ENCODE data around the gene CC2D1A. TPM values are rescaled to one million over a fixed set of nuclear protein-coding genes. Genes with fewer than 3 reads are reported as not detected.
"Not testable (repeated sequence)": the region's sequence is repeated elsewhere in the genome, so short reads cannot be mapped to it uniquely, and the experiment has no call there.

CC2D1A gene
- total RNA-seq, 4 donors from 2014 or later, result 113 to 294 (median 177) TPM

DNA sequence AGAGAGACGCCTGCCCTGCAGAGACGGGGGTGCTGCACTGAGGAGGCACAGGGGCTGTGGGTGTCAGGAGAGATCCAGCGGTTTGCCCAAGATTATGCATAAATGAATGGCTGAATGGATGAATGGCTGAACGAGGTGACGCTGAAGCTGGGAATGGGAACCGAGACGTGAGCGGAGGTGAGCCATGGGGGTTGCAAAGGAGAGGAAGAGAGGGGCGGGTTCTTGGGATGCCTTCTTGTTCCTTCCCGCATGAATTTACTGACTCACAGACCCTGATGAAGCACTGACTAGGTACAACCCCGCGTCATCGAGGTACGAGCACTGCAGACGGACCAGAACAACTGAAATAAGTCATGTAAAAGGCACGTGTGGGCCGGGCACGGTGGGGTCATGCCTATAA is 63.0 kb downstream of the CC2D1A start:
- TF ChIP-seq EP300 (IDR thresholded peaks at IDR 0.05; ENCODE audit: low read depth), result no peak
- no peak for TF ChIP-seq POLR2AphosphoS5 (IDR thresholded peaks at IDR 0.05)
- TF ChIP-seq POLR2A (IDR thresholded peaks at IDR 0.05), result no peak
- TF ChIP-seq, protein P1, sequence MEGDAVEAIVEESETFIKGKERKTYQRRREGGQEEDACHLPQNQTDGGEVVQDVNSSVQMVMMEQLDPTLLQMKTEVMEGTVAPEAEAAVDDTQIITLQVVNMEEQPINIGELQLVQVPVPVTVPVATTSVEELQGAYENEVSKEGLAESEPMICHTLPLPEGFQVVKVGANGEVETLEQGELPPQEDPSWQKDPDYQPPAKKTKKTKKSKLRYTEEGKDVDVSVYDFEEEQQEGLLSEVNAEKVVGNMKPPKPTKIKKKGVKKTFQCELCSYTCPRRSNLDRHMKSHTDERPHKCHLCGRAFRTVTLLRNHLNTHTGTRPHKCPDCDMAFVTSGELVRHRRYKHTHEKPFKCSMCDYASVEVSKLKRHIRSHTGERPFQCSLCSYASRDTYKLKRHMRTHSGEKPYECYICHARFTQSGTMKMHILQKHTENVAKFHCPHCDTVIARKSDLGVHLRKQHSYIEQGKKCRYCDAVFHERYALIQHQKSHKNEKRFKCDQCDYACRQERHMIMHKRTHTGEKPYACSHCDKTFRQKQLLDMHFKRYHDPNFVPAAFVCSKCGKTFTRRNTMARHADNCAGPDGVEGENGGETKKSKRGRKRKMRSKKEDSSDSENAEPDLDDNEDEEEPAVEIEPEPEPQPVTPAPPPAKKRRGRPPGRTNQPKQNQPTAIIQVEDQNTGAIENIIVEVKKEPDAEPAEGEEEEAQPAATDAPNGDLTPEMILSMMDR (IDR thresholded peaks at IDR 0.05), result no peak
- intact Hi-C loops (cut with DNase I; ENCODE audit: low total_unique reads), result no loop called here
- H3K9me3 ChIP-seq, result no peaks in the 10 kb centered on the region
- no peak for DNase-seq
- in situ Hi-C loops (cut with MboI; ENCODE audit: low pct_ligation_motif_present in 1 of 4, low pct_unique_long_range_greater_than_20kb in 1 of 4, low sequenced_read_pairs in 3 of 4), result no loop called here
- H3K27me3 ChIP-seq, result no peaks in the 10 kb centered on the region
- H3K27ac ChIP-seq, result no peak overlapping the region
- 93 to 100% methylated on average over 7 to 18 of the region's 18 CpGs for WGBS, 2 donors (ENCODE audit: low coverage in 1 of 2)
- H3K4me3 ChIP-seq, result no peak overlapping the region
- no peaks in the 10 kb centered on the region for H3K4me1 ChIP-seq
- peaks cover 0 to 15% (median 5%) of the 10 kb centered on the region in 4 donors for H3K36me3 ChIP-seq

DNA sequence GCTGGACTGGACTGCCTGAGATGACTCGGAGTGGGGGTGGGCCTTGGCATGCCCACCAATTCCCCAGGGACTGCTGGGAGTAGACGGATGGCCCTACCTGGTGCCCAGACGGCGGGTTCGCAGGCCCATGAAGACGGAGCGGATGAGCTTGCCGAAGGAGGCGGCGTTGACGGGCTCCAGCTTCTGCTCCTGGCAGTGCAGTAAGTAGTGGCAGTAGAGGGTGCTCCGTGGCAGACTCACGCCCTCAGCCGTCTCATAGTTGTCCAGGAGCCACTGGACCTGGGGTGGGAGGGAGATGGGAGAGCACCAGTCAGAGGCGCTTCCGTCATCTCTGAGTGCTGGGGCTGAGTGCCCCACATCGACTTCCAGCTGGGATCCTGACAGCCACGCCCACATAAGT is 63.9 kb downstream of the CC2D1A start:
- no peak overlapping the region for H3K4me3 ChIP-seq
- H3K9me3 ChIP-seq, result no peaks in the 10 kb centered on the region
- no peak for TF ChIP-seq EP300 (IDR thresholded peaks at IDR 0.05; ENCODE audit: low read depth)
- no peak for TF ChIP-seq POLR2A (IDR thresholded peaks at IDR 0.05)
- TF ChIP-seq, protein P1 (IDR thresholded peaks at IDR 0.05), result no peak
- TF ChIP-seq POLR2AphosphoS5 (IDR thresholded peaks at IDR 0.05), result no peak
- in situ Hi-C loops (cut with MboI; ENCODE audit: low pct_ligation_motif_present in 1 of 4, low pct_unique_long_range_greater_than_20kb in 1 of 4, low sequenced_read_pairs in 3 of 4) (no loop called here), intact Hi-C loops (cut with DNase I; ENCODE audit: low total_unique reads) (no loop called here)
- no peak overlapping the region for H3K27ac ChIP-seq
- no peak for DNase-seq
- peaks cover 0 to 15% (median 5%) of the 10 kb centered on the region in 4 donors for H3K36me3 ChIP-seq
- no peaks in the 10 kb centered on the region for H3K27me3 ChIP-seq
- H3K4me1 ChIP-seq, result no peaks in the 10 kb centered on the region
- 94% methylated on average over 18 of the region's 18 CpGs; no CpG with 5 or more reads in 1 of the 2 donors for WGBS, 2 donors (ENCODE audit: low coverage in 1 of 2)

DNA sequence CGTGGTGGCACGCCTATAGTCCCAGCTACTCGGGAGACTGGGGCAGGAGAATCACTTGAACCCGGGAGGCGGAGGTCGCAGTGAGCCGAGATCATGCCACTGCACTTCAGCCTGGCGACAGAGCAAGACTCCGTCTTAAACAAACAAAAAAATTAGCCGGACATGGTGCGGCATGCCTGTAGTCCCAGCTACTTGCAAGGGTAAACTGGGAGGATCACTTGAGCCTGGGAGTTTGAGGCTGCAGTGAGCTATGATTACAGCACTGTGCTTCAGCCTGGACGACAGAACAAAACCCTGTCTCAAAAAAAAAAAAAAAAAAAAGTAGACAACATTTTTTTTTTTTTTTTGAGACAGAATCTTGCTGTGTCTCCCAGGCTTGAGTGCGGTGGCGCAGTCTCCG is 65.9 kb downstream of the CC2D1A start:
- WGBS, 2 donors (ENCODE audit: low coverage in 1 of 2), result 88 to 93% methylated on average over 3 to 15 of the region's 15 CpGs
- in situ Hi-C loops (cut with MboI; ENCODE audit: low pct_ligation_motif_present in 1 of 4, low pct_unique_long_range_greater_than_20kb in 1 of 4, low sequenced_read_pairs in 3 of 4); intact Hi-C loops (cut with DNase I; ENCODE audit: low total_unique reads); H3K9me3 ChIP-seq; H3K4me1 ChIP-seq; H3K27ac ChIP-seq; DNase-seq; H3K4me3 ChIP-seq; H3K27me3 ChIP-seq: not testable (repeated sequence)
- peaks cover 0 to 15% (median 3%) of the 10 kb centered on the region in 4 donors for H3K36me3 ChIP-seq

DNA sequence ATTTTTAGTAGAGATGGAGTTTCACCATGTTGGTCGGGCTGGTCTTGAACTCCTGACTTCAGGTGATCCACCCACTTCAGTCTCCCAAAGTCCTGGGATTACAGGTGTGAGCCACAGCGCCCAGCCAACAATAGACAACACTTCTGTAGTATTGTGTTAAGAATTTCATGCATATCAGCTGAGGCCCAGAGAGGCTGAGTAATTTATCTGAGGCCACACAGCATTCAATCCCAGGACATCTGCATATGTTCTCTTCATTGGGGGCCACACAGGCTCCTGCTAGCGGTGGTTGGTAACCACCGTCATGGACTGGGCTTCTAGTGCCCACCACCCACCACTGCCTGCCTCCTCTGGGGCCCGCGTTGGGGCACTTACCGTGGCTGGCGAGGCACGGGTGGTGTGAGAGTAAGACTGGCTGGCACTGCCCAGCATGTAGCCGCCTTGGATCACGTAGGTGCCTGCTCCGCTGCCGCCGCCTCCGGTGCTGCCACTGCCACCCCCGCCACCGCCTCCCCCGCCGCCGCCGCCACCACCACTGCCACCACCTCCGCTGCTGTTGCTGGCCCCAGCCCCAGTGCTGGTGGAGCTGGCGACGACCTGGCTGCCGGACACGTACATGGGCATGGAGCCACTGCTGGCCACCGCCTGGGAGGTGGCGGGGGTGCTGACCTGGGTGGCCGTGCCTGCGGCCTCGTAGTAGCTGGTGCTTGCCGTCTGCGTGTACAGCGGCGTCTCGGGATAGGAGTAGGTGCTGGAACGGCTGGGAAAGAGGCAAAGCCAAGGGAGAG is 66.6 kb downstream of the CC2D1A start:
- Histone ChIP-seq H3K36me3 (peaks cover 0 to 15% (median 0%) of the 10 kb centered on the region in 4 donors), H3K27ac (no peak overlapping the region), H3K4me3 (no peak overlapping the region), H3K9me3 (no peaks in the 10 kb centered on the region), H3K27me3 (no peaks in the 10 kb centered on the region), H3K4me1 (no peaks in the 10 kb centered on the region)
- in situ Hi-C loops (cut with MboI; ENCODE audit: low pct_ligation_motif_present in 1 of 4, low pct_unique_long_range_greater_than_20kb in 1 of 4, low sequenced_read_pairs in 3 of 4), result no loop called here
- WGBS, 2 donors (ENCODE audit: low coverage in 1 of 2), result 91% methylated on average over 24 of the region's 37 CpGs; no CpG with 5 or more reads in 1 of the 2 donors
- no peak for TF ChIP-seq EP300 (IDR thresholded peaks at IDR 0.05; ENCODE audit: low read depth)
- TF ChIP-seq, protein P1 (IDR thresholded peaks at IDR 0.05), result no peak
- intact Hi-C loops (cut with DNase I; ENCODE audit: low total_unique reads), result no loop called here
- no peak for DNase-seq

DNA sequence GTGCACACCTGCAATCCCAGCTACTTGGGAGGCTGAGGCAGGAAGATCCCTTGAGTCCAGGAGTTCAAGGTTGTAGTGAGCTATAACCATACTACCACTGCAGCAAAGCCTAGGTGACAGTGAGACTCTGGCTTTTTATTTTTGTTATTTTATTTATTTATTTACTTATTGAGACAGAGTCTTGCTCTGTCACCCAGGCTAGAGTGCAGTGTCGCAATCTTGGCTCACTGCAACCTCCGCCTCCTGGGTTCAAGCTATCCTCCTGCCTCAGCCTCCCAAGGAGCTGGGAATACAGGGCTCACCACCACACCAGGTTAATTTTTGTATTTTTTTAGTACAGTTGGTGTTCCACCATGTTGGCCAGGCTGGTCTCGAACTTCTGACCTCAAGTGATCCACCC is 67.5 kb downstream of the CC2D1A start:
- WGBS, 2 donors (ENCODE audit: low coverage in 1 of 2), result 86 to 95% methylated on average over 1 to 3 of the region's 3 CpGs
- intact Hi-C loops (cut with DNase I; ENCODE audit: low total_unique reads); H3K4me3 ChIP-seq; in situ Hi-C loops (cut with MboI; ENCODE audit: low pct_ligation_motif_present in 1 of 4, low pct_unique_long_range_greater_than_20kb in 1 of 4, low sequenced_read_pairs in 3 of 4); H3K27me3 ChIP-seq; H3K9me3 ChIP-seq; H3K4me1 ChIP-seq; DNase-seq; H3K27ac ChIP-seq: not testable (repeated sequence)
- H3K36me3 ChIP-seq, result peaks cover 0 to 15% (median 0%) of the 10 kb centered on the region in 4 donors
